Raji (cell line): ENCODE results near the gene CYTH4.

ENCODE experiments used
- POLR2A ChIP-seq: IDR thresholded peaks from 2 replicates; pipeline ENCODE4 v1.6.1; 2011; ENCODE audit warnings: low read depth, low read length, control low read depth; ENCODE audit not compliant: insufficient read depth

CYTH4 gene

DNA sequence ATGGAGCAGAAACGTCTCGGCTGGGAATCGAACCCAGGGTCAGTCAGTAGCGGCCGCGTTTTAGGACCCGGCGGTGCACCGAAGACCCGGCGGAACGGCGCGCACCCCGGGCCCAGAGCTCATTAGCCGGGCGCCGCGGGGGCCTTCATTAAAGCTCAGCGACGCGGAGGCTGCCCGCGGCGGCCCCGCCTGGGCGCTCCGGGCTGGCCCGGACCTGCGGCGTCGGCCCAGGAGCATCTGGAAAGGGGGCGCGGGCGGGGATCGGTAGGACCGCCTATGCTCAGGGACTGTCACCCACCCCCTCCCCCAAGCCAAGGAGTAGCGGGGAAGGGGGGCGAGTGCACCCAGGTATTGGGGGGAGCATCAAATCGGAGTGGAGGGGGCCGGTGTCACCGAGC, 52.2 kb downstream of the CYTH4 start:
- TF ChIP-seq POLR2A, result no peak

DNA sequence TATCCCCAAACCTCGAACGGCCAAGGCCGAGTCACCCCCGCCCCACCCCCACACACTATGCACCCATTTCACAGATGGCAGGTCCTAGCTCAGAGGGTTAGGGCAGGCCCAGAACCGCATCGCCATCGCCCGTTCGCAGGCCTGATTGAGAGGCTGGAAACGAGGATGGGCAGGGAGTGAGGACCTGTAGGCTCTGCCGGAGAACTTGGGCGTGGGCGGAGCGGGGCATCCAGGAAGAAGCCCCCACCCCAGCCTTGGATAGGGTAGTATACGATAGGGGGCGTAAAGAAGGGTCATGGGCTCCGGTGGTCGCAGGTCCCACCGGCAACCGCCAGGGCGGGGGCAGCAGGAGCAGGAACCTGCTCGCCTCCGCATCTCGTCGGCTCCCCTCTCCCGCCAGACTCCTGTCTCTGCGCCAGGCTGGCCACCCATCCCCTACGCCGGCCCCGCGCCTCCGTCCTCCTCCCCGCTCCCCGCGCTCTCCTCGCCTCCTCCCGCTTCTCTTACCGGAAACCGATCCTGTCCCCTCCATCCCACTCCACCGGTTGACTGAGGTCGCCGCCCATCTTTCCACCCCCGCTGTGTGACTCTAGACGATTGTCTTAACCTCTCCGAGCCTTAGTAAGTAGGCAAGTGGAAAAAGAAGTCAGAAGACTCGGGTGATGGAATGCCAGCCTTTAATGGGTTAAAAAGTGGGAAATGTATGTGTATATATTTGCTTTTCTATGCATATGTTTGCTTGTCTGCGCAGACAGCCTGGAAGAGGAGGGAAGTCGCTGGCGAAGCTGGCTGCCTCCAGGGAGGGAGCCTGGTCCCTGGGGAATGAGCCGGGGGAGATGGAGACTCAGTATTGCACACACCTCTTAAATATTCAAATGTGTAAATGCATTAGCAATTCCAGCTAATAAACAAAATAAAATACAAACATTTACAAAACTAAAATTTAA, 52.8 kb downstream of the CYTH4 start:
- TF ChIP-seq POLR2A, result no peak

DNA sequence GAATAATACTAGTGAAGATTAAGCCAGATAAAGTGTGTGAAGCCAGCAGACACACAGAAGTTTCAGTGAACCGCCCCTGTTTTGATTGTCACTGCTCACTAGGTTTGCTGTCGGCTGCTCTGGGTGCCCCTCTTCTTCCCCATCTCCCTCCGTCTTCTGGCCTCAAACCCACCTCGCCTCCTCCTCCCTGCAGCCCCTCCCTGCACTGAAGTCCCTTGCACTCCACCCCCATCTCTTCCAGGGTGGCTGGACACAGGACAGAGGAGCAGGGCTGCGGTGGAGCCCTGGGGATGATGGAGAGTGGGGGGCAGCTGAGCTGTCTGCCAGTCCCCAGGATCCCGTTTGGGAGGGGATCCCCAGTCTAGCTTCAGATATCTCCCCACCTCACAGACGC, 53.5 kb downstream of the CYTH4 start:
- TF ChIP-seq POLR2A, result no peak

DNA sequence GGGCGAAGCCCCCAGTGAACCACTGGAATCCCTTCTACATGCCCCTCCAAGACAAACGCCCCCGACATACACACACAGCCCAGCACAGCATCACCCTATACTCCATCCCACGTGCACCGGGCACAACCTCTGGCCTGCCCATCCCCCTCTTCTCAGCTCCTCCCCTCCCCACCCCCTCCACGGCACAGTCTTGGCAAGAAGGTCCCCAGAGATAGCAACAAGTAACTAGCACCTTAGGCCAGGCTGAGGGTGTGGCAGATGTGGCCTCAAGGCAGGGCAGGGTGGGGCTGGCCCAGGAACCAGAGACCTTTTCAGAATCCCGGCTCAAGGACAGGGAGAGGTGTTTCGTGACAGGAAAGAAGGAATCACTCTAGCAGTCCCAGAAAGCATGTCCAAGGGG, 54.3 kb downstream of the CYTH4 start:
- TF ChIP-seq POLR2A, result no peak

DNA sequence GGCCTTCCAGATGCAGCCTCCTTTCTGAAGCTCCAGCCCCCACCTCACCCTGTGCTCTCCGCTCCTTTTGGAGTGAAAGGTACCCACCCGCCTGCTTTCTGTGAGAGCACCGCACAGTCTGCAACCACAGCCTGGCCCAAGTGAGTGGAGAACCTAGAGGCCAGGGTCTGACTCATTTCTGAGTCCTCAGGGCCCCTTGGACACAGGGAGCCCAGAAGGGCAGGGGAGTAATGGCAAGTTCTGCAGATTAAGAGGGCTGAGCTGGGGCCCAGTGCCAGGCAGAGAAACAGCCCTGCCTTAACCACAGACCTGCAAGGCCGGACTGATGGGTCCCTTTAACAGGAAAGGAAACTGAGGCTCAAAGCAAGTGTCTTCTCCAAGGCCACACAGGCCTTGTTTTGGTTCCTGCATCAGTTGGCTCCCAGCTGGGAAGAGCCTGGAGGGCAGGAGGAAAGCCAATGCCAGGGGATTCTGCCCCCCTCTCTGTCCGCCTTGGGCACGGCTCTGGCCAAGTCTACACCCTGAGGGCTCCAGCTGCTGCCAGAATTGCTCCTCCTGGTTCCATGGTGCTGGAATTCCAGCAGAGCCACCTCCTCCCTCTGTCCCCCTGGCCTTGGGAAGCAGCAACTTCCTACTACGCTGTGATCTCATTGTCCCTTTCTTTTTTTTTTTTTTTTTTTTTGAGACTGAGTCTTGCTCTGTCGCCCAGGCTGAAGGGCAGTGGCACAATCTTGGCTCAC, 55.1 kb downstream of the CYTH4 start:
- TF ChIP-seq POLR2A, result no peak

DNA sequence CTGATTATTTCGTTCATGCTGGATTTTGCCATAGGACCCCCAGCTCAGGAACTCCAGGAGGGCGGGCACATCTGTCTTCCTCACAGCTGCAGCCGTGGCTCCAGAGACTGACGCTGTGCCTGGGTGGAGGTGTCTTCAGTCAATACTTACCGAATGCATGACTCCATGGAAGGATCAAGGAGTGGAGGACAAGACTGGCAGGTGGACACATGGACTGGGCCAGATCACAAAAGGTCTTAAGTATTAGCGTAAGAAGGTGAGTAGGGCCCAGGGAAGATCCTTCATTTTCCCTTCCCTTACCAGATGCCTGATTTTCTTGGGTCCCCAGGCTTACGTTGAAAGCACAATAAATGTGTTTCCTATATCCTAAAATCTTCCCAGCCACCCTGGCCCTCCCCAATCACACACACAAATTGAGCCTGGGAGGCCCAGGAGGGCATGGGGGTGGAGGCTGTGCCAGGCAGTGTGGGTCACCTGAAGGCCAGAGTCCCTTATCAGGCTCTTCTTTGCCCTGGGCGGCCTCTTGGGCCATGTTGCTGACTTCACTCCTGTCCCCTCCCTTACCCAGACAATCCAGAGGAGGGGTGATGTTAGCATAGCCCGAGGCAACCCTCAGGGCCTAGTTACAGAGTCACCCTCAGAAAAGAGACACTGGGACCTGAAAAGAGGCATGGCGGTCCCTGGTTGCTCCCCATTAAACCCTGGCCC, 56.4 kb downstream of the CYTH4 start:
- TF ChIP-seq POLR2A, result no peak

DNA sequence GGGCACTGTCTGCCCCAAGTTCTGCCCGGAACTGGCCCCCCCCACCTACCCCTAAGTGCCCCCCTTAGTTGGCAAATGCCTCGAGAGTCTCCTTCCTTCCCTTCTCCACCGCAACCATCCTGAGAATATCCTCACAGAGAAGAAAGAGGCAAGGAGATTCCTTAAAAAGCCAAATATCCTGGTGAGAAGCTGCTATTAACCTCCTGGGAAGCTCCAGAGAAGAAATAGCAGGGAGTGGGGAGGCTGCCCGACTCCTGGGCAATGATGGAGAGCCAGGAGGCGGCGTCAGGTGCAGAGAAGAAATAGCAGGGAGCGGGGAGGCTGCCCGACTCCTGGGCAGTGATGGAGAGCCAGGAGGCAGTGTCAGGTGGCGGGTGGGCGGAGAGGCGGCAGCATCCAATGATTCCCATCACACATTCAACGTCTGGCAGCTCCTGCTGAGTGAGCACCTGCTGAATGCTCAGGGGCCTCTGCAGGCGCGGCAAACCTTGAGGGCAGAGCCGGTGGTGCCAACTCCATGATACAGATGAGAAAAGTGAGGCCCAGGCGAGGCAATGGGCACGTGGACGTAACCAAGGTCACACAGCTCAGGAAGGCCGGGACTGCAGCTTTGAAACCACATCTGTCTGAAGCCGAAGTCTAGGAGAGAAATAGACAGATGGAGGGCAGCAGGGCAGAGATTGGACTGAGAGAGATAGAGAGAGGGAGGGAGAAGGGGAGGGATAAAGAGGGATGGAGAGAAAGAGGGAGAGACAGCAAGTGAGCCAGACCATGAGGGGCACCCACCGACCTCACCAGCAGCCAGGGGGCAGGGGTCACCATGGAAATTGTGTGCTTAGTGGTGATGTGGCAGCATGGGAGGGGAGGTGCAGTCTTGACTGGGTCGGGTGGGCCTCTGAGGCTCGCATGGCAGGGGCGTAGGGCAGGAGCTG, 58.3 kb downstream of the CYTH4 start:
- TF ChIP-seq POLR2A, result no peak

DNA sequence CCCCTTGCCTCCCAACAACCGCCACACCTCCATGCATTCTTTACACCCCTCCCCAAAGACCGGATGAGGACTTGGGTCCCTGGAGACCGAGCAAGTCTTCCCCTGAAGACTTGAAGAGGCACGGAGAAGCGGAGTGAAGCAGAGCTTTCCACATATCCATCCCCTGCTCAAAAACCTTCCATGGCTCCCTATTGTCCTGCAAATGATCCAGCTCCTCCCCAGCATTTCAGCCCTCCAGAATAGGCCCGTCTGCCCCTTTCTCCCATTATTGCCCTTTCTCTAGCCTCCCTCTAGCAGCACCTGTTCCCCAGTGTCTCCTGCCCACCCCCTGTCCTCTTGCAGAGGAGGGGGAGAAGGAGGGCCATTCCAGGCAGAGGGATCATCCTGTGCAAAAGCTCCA, 59.8 kb downstream of the CYTH4 start:
- no peak for TF ChIP-seq POLR2A

DNA sequence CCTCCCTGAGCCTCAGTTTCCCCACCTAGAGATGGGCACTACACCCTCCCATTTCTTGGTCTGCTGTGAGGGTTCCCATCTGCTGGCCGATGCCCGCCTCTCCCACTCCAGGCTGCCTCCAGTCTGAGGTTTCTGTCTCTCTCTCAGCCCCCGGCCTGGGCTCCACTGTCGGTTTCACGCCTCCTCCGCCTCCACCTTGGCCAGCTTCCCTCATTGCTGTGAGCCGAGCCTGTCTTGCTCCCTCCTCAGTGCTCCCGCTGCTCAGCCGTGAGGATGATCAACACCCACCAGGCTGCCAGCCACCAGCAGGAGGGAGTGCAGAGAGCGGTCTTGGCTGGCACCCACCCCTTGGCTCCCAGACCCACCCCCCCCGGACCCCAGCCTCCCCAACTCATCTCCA, 61.0 kb downstream of the CYTH4 start:
- no peak for TF ChIP-seq POLR2A

DNA sequence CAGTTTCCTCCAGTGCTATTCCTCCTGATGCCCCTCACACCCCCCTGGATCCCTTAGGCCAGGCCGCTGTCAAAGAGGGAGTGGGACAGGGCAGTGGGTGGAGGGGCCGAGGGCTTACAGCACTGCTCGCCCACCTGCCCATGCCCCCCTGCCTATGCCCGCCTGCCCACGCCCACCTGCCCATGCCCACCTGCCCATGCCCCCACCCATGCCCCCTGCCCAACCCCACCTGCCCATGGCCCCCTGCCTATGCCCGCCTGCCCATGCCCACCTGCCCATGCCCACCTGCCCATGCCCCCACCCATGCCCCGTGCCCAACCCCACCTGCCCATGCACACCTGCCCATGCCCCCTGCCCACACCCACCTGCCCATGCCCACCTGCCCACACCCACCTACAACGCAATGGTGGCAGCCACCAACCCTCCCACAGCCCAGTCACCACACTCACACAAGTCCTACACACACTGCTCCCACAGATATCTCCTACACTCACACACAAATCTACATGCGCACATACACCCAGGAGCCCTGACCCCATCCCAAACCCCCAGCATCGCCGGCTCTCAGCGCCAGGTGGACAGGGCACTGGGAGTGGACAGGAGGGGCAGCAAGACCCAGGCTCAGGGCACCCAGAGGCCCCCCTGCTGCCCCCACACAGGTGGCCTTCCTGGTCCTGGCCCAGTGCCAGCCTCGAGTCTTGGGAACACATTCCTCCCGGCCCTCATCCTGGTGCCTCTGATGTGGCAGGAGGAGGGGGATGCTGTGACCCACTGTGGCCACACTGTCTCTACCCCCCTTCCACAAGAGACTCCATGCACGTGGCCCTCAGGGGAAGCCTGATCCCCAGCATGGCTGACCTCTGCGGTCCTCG, 61.8 kb downstream of the CYTH4 start:
- no peak for TF ChIP-seq POLR2A

DNA sequence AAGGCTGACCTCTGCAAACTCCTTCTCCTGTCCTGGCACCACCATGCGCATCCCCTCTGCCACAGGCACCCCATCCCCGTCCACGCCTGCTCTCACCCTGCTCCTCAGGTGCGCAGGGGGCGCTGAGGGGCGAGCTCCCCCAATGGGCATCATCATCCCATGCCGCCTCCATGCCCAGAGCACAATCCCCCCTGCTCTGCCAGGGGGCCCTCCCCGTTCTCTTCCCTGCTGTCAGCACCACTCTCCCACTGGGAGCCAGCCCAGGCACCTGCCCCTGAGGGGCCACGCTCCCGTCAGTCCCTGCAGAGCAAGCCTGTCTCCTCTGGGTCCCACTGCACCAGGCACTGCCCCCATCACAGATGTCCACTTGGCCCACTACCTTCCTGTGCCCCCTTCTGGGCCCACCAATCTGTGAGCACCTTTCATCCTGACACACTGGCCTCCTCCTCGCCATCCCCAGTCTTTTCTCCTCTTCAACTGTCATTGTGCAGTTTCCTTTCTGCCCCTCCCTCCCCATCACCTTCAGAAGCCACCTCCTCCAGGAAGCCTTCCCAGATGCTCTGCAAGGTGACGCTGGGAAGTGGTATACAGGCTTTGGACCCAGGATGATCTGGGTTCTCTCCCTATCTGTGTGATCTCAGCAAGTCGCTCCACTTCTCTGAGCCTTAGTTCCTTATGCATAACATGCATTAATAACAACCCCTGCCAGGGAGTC, 62.6 kb downstream of the CYTH4 start:
- TF ChIP-seq POLR2A, result no peak

DNA sequence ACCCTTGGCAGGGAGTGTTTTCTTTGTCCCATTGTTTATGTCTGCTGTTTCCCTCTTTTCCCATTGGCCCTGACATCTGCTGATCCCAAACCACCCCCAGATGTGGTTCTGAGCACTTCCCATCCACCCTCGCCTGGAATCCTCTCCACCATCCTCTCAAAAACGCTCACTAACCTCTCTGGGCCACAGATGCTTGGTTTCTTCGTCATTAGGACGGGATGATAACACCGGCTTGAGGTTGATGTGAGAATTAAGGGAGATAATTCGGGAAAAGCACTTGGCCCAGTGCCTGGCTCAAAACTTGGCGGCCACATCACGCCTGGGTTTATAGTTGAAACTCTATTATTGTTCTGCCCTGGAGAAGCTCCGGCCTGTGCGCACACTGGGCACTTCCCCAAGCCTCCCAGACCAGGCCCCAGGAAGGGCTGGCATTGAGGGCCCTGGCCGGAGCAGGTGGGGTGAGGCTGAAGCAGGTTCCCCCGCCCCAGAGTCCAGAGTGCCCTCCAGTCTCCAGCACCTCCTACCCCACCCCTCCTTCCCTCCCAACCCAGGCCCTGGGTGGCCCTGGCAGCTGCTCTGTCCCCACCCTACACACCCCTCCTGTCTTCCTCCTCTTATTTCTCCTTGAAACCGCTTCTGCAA, 63.7 kb downstream of the CYTH4 start:
- TF ChIP-seq POLR2A, result no peak

DNA sequence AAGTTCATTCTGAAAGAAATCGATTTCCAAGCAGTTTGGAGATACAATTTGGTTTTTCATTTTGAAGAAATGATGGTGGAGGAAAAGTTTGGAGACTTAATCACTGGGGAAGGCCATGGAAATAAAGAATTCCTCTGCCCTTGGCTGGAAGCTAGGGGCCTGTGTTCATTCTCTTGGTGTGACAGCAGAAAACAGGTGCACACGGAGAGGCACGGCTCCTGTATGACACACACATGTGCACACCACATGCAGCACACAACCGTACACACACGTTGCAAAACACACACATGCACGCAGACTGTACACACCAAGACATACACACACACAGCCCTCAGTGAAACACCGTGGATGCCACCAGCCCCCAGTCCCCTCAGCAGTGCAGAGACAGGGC, 64.2 kb downstream of the CYTH4 start:
- TF ChIP-seq POLR2A, result no peak
